Activated CD4-positive, CD25-positive, alpha-beta regulatory T cell (primary cell): ENCODE measurements around the gene ATP10A.
"Not testable (repeated sequence)": the region's sequence is repeated elsewhere in the genome, so short reads cannot be mapped to it uniquely, and the experiment has no call there.

Source experiments
- DNase-seq, 4 experiments: peaks; one replicate each; lab custom pipeline; 2025; lab: John Stamatoyannopoulos, UW

ATP10A gene

DNA sequence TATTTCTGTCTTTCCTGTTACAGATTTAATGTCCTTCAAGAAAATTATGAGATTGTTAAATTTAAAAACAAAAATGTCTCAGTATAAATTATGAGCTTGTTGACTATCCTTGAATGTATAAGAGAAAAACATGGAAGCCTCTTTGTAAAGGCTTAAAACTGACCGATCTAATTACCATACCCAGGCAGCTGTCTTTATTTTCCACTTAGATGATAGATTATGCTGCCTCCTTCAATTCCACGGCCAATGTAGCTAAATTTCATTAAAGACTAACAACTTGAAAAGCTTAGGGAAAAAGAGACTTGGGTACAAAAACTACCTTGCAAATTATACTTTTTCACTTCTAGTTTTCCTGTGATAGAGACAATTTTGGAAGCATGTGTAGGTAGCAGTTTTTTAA is 88.3 kb downstream of the ATP10A start:
- DNase-seq = no peak

DNA sequence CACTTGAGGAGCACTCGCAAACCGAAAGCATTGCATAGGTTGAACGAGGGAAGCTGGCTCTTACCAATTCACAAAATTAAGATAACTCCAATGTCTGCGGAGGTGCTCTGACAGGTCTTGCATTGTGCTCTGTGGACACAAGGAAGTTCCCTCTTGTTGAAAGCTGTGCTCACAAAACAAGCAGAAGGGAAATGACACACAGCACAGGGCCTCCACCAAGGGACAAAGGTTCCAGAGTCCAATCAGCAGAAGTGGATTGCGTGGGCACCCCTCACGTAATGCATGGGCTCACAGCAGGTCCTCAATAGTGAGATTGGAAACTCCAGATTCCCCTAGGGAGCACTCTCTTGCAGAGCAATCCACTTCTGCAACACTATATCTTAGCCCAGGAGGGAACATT is 89.9 kb downstream of the ATP10A start:
- no peak for DNase-seq

DNA sequence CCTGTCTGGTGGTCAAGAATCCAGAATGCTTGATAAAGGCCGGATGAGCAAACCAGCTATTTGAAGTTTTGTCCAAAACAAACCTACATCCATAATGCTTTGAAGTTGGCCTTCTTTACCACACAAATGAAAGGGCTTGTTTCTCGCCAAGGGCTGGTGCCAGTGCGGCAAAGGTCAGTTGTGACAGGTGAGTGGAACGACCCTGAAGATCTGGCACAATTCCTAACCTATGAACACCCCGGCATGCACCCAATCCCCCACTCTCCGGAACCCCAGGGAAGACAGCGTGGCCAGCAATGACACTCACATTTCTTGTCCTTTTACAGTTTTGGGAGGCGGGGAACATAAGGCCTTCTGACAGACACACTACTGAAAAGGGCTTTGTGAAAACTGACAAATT is 90.6 kb downstream of the ATP10A start:
- no peak for DNase-seq

DNA sequence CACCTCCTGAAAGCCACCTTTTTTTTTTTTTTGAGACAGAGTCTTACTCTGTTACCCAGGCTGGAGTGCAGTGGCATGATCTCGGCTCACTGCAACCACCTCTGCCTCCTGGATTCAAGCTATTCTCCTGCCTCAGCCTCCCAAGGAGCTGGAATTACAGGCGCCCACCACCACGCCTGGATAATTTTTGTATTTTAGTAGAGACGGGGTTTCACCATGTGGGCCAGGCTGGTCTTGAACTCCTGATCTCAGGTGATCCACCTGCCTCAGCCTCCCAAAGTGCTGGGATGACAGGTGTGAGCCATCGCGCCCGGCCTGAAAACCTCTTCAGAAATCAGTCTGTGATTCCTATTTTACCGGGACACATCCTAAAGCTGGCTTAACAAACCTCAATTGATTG is 91.4 kb downstream of the ATP10A start:
- DNase-seq = not testable (repeated sequence)

DNA sequence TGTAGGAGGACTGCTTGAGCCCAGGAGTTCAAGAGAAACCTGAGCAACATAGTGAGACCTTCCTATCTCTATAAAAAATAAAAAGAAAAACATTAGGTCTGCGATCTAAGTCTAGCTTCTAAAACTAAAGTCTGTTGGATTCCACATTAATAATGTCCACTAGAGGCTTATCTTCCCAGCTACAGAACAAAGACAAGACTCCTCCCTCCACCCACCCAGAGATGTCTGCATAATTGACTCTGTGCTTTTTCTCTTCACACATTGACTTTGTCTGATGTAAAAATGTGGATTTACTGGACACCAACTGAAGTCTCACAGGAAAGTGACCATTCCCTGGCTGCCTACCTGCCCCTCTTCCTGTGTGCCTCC is 91.8 kb downstream of the ATP10A start:
- no peak for DNase-seq

DNA sequence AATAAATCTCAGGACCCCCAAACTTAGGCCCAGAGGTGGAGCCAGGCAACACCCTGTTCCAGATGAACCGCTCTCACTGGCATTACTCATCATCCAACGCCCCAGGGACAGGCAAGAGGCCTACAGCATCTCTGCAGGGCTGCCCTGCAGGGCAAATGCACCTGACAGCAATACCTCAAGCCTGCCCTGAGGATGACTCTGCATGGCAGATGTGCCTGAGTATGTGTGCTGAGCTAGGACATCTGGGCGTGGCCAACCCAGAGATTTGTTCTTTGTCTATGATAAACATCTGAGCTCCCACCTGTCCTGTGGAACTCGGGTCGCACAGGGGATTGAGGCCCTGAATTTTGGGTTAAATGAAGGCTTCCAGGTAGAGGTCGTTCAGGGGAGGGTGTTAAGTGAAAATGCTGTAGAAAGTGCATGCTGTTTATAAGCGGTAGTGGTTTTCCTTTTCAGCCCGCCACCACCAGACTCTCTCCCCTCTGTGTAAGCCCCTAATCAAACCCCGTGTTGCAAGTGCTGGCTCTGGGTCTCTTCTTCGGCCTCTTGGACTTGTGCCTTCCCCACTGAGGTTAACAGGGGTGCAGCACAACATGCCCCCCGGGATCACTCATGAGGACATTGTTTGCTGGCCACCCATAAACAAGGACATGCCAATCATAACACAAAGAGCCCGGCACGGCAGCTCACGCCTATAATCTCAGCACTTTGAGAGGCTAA is 92.3 kb downstream of the ATP10A start:
- no peak for DNase-seq

DNA sequence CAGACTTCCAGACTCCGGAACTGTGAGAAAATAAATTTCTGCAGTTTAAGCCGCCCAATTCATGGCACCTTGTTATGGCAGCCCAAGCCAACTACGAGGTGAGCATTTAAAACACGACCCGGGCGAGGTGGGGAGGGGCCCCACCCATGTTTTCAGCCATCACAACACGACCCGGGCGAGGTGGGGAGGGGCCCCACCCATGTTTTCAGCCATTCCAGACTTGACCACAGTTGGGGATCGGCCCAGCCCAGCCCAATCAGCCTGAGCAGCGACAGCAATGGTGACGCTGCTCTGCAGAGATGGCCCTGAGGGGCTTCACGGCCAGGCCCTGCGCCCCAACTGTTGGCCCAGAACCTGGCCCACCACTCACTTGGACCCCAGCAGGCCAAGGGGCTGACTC is 93.1 kb downstream of the ATP10A start:
- no peak for DNase-seq

DNA sequence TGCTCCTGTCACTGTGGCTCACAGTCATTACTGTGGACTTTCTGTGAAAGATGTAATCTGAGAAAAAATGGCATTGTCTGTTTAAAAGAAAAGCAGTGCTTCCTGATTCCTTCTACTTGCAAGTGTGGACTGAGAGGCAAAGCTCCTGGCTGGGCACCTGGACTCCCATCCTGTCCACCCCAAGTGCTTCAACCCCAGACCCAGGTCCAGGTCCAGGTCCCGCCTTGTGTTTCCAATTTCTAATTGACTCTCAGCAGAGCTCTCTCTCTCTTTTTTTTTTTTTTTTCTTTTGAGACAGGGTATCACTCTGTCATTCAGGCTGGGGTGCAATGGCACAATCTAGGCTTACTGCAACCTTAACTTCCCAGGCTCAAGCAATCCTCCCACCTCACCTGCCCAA is 94.9 kb downstream of the ATP10A start:
- no peak for DNase-seq

DNA sequence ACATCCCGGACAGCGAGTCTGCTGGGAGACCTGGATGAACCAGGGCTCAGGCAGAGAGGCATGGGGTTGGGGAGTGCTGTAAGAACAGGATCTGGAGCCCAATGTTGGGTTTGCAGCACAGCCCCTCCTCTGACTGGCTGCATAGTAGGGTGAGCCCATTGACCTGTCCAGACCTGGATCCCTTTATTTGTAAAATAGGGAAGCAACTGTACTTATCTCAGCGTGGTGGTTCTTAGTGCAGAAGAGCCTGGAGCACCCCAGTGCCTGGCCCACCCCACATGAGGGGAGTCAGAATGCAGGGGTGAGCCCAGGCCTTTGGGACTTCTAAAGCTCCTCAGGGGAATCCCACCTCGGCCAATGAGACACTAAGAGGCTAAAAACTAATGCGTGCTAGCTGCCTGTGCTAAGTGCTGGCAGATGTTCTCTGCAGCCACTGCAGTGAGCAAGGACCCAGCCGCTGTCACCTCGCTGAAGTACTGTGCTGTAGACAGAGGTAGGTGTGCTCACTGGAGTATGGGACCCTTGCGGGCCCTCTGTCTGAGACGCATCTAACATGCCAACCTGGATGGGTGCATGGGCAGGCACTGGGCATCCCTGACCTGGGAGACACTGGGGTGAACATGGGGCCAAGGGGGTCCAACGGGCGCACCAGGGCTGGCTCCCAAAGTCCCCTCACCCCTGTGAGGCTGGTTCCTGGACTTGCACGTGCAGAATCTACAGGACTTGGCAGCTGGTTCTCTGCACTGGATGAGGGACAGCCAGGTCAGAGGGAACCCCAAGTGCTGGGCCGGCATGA is 95.6 kb downstream of the ATP10A start:
- DNase-seq = no peak

DNA sequence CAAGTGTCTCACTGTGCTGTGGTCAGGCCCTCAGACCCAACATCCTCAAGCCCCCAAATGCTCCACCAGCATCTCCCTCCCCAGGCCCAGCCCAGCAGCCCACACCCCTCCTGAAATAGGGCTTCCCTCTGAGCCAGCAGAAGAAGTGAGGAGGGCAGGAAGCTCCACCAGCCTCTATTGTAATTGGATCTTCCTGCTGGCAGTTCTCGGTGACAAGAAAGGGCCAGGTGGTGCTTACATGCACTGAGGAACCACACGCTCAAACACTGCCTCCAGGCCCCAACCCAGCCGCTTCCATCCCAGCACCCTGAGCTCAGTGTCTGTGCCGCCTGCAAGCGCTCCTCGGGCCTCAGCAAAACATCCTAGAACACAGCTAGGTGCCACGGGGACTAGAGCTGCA is 96.7 kb downstream of the ATP10A start:
- DNase-seq = no peak

DNA sequence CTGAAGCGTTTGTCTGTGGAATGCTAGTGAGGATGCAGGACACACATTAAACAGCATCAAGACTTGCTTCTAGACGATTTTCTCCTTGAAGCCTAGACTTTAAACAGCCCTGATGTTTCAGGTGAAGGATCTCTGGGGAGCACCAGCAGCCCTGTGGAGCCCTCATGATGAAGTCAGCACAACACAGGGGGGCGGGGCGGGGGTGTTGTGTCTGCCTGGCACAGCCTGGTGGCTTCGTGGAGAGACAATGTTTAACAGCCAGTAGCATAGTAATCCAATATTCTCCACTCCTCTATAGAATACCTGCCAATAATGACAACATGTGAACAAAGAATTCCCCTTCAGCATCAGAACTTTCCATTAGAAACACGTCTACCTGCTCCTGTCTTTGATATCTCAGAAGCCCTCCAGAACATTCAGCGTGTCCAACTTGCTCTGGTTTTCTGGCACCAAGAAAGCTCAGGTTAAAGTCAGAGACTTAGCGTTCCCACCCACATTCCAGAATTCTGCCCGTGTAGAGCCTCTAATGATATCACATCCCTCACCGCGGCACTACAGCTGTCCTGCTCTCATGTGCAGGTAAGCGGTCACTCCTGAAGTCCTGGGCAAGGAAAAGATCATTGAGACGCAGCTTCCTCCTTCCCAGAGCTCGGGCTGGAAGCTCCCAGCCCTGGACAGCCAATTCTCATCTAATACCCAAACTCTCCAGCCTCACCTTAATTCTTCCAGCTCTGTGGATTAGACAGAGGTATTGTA is 98.0 kb downstream of the ATP10A start:
- DNase-seq = no peak

DNA sequence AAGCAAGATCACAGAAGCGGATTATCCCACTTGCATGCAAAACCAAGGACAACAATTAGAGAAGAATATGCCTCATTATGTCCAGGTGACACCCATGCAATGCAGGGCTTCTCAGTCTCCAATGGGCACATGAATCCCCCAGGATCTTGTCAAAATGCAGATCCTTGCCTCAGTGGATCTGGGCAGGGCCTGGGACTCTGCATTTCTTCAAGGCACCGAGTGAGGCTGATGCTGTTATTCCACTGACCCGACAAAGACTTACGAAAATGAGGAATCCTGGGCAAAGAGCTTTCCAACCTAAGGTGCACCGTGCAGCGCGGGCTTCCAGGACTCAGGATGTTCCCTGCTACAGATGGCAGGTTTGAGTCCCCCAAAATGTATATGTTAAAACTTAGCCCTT is 99.2 kb downstream of the ATP10A start:
- no peak for DNase-seq

DNA sequence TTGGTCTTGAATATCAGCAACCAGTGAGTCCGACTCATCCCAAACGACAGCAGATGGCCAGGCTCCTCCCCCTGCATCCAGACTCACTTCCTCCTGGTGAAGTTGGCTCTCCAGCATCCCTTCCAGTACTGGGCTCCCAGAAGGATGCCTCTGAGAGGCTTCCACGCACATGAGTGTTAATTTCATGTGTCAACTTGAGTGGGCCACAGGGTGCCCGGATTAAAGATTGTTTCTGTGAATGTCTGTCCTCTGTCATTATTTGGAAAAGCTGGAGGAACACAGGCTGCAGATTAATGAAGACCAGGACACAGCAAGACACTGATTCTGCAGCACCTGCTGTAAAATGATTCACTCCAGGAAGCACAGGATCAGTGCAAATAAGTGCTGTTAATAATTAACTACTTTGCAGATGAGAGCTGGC is 99.8 kb downstream of the ATP10A start:
- no peak for DNase-seq

DNA sequence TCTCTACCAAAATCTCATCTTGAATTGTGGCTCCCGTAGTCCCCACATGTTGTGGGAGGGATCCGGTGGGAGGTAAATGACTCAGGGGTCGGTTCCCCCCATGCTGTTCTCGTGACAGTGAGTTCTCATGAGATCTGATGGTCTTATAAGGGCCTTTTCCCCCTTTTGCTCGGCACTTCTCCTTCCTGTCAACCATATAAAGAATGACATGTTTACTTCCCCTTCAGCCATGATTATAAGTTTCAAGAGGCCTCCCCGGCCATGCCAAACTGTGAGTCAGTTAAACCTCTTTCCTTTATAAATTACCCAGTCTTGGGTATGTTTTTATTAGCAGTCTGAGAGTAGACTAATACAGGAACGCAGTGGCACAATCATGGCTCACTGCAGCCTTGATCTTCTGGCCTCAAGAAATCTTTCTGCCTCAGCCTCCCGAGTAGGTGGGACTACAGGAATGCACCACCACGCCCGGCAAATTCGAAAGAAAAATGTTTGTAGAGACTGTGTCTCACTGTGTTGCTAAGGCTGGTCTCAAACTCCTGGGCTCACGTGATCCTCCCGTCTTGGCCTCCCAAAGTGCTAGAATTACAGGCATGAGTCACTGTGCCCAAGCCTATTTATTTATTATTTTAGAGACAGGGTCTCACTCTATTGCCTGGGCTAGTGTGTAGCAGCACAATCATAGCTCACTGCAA is 101.0 kb downstream of the ATP10A start:
- DNase-seq = no peak

DNA sequence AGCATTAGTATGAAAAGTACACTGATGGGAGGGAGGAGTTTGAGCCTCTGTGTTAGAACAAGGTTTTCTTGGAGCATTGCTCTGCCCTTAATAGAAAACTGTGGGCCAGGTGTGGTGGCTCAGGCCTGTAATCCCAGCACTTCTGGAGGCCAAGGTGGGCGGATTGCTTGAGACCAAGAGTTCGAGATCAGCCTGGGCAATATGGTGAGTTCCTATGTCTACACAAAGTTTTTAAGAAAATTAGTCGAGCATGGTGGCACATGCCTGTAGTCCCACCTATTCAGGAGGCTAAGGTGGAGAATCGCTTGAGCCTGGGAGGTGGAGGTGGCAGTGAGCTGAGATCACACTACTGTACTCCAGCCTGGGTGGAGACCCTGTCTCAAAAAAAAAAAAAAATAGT is 103.7 kb downstream of the ATP10A start:
- DNase-seq = no peak

DNA sequence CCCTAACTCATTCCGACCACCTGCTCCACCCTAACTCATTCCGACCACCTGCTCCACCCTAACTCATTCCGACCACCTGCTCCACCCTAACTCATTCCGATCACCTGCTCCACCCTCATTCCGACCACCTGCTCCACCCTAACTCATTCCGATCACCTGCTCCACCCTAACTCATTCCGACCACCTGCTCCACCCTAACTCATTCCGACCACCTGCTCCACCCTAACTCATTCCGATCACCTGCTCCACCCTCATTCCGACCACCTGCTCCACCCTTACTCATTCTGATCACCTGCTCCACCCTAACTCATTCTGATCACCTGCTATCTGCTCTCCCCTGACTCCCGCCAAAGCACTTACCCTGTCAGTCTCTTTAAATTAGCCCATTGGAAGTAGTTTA is 104.5 kb downstream of the ATP10A start:
- not testable (repeated sequence) for DNase-seq

DNA sequence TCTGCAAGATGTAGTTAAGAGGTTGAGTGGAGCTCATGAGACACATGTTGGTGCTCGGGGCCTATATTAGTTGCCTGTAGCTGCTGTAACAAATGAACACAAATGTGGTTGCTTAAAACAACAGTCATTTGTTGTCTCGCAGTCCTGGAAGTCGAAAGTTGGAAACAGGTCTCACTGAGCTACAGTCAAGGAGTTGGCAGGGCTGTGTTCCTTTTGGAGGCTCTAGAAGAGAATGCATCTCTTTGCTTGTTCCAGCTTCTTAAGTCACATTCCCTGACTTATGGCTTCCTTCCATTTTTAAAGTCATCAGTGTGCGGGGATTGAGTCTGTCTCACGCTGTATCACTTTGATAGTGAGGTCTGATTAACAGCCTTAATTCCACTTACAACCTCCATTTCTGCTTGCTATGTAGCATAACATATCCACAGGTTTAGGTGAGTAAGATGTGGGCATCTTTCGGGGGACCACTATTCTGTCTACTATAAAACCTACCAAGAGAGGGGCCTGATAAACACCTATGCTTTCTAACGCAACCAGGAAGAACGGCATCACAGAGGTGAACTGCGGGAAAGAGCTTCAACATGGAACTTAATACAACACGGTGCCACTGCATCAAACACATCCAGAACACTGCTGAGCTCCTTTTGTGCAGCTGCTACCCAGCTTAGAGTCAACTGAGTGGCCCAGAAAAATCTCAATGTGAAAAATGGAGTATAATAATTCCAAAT is 119.4 kb downstream of the ATP10A start:
- DNase-seq = no peak

DNA sequence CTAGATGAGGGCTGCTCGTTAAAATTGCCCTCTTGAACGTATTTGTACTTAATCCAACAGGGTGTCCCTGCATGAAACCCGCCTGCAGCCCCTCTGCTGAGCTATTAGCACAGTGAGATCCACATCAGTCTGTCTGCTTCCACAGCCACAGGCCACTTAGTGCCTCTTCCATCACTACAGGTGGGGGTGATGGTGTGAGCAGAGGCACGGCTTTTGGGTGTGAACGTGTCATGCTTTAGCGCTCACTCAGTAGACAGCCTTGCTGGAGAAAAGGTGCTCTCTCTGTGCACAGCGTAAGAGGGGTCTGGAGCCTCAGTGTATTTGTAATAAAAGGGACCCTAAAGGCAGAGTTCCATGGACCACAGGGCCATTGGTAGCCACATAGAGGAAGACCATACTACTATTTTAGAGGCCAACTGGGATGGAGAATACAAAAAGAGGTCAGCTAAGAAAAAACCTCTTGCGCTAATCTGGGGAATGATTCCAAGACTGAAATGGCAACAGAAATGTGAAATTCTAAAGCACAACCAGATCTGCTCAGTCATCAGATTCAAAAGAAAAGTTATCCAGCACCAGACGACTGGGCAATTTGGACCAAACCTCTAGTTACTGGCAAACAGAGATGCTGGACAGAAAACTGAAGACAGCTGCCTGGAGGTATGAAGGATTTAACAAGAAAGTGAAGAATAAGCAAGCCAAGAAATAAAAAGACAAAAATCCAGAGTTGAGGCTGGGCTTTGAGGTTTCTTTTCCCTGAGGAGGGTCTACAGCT is 120.2 kb downstream of the ATP10A start:
- no peak for DNase-seq

DNA sequence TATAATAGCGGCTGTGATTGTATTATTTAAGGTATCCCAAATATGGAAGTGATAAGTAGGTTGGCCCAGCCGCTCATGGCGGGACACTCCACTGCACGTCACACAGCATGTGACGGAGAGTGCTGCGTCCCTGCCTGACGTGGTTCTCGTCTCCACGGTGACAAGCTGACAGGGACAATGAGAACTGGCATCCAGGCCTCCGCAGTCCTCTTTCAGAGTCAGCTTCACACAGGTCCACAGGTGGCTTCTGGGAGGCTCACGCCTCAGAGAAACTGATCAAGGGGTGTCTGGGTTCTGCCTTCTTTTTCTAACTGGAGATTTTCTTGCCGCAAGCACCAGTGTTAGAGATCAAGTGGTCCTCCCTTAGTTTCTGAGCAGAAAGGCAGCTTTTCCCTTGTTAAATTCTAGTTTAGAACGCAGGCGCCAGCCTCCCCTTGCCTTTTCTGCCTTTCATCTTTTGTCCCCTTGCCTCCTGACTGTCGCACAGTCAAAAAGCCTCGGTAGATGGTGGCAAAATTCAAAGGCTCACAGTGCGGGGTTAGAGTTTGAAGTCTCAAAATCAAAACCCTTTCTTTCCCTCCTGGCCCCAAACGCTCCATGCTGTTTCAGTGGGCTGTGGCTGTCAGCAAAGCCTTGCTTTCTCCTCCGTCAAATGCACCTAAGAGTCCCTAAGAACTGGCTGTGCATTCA is 120.9 kb downstream of the ATP10A start:
- no peak for DNase-seq

DNA sequence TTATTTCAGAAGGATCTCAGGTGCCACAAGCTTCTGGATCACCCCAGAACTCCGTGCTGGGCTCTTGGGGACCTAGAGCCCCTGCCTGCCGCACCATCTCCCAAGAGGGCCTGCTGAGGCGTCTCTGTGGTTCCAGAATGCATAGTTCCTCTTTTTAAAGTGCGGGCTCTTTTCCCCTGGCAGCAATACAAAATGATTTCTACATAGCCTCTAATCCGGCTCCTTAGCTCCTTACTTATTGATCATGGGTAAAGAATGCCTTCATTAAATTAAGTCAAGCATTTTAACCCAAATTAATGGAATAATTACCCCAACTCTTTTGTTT is 121.9 kb downstream of the ATP10A start:
- DNase-seq = no peak
